WERI-Rb-1 (cell line): ENCODE measurements around the gene ZBTB45.

ENCODE experiments used
- DNase-seq: peaks from one replicate; pipeline ENCODE4 v3.0.0-alpha.2; 2020
- H3K27ac ChIP-seq: fragments of 250-450 bp; sonication (Bioruptor Pico); 2 replicates; pipeline ENCODE4 v1.5.1; 2020; ENCODE audit warnings: mild to moderate bottlenecking, moderate library complexity
- H3K27me3 ChIP-seq: fragments of 250-450 bp; sonication (Bioruptor Pico); 2 replicates; pipeline ENCODE4 v1.5.1; 2021; ENCODE audit warnings: mild to moderate bottlenecking, low read depth, moderate library complexity; ENCODE audit not compliant: insufficient read depth, severe bottlenecking
- H3K36me3 ChIP-seq: fragments of 250-450 bp; sonication (Bioruptor Pico); 2 replicates; pipeline ENCODE4 v1.5.1; 2020; ENCODE audit warnings: mild to moderate bottlenecking, moderate library complexity
- H3K4me3 ChIP-seq: 2 replicates; pipeline ENCODE4 v1.5.1; 2011; ENCODE audit warnings: low read depth, mild to moderate bottlenecking, control low read depth, low read length
- H3K9me3 ChIP-seq: fragments of 250-450 bp; sonication (Bioruptor Pico); 2 replicates; pipeline ENCODE4 v1.5.1; 2021; ENCODE audit warnings: mild to moderate bottlenecking, moderate library complexity; ENCODE audit not compliant: severe bottlenecking
- TF ChIP-seq, protein P1 (sequence below): IDR thresholded peaks from 2 replicates; pipeline ENCODE4 v1.5.1; 2011; ENCODE audit warnings: low read depth, mild to moderate bottlenecking, control low read depth, inconsistent platforms, low read length

The ZBTB45 gene

DNA sequence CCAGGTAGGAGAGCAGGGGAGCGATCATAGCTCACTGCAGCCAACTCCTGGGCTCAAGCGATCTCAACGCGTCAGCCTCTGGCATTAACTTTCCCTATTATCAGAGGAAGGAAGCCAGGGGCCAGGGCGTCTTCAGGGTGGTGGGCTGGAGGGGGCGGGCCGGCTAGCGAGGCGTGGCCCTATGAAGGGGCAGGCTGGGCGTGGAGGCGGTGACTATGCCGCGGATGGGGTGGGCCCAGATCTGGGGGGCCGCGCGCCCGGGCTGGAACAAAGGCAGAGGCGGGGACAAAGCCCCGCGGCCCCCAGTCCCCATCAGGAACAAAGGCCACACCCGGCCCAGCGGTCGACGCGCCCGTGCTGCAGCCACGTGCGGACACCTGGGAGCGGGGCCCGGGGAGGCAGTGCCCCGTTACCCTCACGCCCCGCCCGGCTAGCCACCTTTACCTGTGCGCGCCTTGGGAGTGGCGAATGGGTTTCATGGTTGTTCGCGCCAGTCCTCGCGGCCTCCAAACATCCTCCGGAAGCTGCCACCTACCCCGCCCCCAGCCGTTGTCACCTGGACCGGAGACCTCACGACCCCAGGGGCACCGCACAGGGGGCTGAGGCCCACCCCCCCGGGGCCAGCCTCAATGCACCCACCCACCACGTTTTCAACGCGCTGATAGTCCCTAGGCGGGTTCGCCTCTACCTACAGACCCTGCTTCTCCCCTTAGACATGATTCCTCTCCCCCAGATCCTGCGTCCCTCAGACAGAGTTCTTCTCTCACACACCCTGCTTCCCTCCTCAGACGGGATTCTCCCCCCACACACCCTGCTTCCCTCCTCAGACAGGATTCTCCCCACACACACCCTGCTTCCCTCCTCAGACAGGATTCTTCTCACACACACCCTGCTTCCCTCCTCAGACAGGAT lies 18.9 kb upstream of the ZBTB45 start:
- Histone ChIP-seq H3K27me3 (no peaks in the 10 kb centered on the region), H3K4me3 (no peak overlapping the region), H3K9me3 (no peaks in the 10 kb centered on the region), H3K36me3 (no peaks in the 10 kb centered on the region), H3K27ac (no peak overlapping the region)
- no peak for DNase-seq
- TF ChIP-seq, protein P1, sequence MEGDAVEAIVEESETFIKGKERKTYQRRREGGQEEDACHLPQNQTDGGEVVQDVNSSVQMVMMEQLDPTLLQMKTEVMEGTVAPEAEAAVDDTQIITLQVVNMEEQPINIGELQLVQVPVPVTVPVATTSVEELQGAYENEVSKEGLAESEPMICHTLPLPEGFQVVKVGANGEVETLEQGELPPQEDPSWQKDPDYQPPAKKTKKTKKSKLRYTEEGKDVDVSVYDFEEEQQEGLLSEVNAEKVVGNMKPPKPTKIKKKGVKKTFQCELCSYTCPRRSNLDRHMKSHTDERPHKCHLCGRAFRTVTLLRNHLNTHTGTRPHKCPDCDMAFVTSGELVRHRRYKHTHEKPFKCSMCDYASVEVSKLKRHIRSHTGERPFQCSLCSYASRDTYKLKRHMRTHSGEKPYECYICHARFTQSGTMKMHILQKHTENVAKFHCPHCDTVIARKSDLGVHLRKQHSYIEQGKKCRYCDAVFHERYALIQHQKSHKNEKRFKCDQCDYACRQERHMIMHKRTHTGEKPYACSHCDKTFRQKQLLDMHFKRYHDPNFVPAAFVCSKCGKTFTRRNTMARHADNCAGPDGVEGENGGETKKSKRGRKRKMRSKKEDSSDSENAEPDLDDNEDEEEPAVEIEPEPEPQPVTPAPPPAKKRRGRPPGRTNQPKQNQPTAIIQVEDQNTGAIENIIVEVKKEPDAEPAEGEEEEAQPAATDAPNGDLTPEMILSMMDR: no peak

DNA sequence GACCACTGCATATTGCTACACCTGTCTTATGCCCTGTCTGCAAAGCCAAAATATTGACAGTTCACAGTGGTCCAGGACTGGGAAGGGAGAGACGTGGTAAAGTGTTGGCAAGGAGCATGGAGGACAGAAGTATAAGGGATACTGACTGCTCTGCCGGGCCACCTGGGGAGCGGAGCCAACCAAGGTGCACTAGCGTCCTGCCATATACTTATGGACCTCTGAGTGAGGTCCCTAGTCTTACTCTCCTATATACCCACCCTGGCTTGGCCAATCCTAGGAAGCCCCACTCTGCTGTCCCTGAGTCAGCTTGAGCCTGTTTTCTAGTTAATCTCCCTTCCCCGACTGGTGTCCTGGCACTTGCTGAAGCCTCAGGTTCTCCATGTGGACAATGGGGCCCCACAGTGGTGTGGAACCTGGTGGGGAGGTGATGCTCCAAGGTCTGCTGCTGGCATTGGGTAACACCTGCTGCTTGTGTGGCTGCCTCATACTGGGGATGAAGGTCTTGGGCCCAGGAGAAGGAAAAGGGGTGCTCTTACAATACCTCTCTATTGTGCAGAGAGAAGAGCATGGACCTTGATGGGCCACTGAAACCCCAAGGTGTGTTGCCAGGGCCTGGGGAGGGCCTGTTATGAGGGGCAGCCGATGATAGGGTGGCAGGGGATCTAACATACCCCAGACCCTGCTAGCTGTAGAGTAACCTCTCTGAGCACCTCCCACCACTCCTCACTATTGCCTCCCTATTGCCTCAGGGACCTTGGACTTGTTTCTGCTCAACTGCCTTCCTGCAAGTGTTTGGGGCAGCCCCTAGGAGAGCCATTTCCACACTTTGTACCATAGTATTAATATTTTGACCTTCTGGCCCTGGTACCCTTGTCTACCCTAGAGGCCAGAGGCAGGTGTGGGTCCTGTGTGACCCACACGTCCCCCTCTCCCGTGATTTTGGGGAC lies 17.5 kb upstream of the ZBTB45 start:
- Histone ChIP-seq H3K9me3 (no peaks in the 10 kb centered on the region), H3K36me3 (no peaks in the 10 kb centered on the region), H3K27ac (no peak overlapping the region), H3K27me3 (no peaks in the 10 kb centered on the region), H3K4me3 (no peak overlapping the region)
- TF ChIP-seq, protein P1: no peak
- DNase-seq: no peak

DNA sequence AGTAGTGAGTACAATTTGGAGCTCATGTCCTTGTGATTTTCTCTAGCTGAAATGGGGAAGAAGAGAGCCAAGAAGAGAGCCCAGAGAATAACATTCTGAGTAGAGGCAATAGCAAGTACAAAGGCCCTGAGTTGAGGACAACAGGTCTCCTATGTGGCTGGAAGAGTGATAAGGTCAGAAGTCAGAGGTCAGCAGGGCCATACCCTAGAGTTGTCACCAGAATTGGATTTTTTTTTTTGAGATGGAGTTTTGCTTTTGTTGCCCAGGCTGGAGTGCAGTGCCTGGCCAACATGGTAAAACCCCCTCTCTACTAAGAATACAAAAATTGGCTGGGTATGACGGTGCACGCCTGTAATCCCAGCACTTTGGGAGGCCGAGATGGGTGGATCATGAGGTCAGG lies 16.2 kb upstream of the ZBTB45 start:
- H3K9me3 ChIP-seq: no peaks in the 10 kb centered on the region
- no peaks in the 10 kb centered on the region for H3K27me3 ChIP-seq
- no peak for DNase-seq
- H3K36me3 ChIP-seq: no peaks in the 10 kb centered on the region
- H3K27ac ChIP-seq: no peak overlapping the region
- H3K4me3 ChIP-seq: no peak overlapping the region
- TF ChIP-seq, protein P1: no peak

DNA sequence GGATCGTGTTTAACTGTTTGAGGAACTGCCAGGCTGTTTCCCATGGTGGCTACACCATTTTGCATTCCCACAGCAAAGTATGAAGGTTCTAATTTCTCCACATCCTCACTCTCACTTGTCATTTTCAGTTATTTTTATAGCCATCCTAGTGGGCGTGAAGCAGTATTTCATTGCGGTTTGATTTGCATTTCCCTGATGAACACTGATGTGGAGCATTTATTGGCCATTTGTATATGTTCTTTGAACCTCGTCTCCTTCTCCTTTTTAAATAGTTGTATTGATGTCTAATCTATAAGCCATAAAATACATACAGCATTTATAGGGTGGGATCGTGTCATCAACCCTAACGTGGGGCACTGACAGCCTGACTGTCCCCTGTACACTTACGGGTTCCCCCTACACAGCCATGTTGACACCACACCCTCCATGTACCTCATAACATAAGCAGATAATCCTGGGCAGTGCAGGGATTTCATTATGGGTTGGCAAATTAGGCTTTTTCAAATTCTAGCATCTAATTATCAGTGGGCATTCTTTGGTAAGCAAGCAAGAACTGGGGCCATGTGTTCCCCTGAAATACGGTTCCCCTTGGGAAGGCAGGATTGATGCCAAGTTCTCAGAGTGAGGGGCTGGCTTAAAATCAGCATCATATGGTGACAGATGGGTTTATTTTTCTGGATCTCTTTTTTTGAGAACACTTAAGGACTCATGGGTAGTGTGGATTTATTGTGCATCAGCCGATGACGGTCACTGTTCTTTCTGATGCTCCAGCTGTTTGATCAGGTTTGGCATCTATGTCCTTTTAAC lies 11.6 kb upstream of the ZBTB45 start:
- no peaks in the 10 kb centered on the region for H3K9me3 ChIP-seq
- no peak overlapping the region for H3K27ac ChIP-seq
- TF ChIP-seq, protein P1: no peak
- no peaks in the 10 kb centered on the region for H3K27me3 ChIP-seq
- no peaks in the 10 kb centered on the region for H3K36me3 ChIP-seq
- no peak for DNase-seq
- no peak overlapping the region for H3K4me3 ChIP-seq

DNA sequence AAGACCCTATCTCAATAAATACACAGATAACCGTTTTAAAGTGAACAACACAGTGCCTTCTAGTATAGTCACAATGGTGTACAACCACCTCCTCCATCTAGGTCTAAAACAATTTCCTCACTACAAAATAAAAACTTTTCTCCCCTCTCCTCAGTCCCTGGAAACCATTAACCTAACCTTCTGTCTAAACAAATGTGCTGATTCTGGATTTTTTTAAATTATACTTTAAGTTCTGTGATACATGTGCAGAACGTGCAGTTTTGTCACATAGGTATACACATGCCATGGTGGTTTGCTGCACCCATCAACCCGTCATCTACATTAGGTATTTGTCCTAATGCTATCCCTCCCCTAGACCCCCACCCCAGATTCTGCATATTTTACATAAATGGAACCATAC lies 9.8 kb upstream of the ZBTB45 start:
- DNase-seq: no peak
- Histone ChIP-seq H3K27ac (no peak overlapping the region), H3K36me3 (no peaks in the 10 kb centered on the region), H3K27me3 (no peaks in the 10 kb centered on the region), H3K4me3 (no peak overlapping the region), H3K9me3 (no peaks in the 10 kb centered on the region)
- TF ChIP-seq, protein P1: no peak
